GM23338 (cell line): ENCODE data around the gene FAF1. TPM values are rescaled to one million over a fixed set of nuclear protein-coding genes. Genes with fewer than 3 reads are reported as not detected.

Experiments
- ATAC-seq: fragments of 200-7000 bp; cut with Tn5 transposase; 3 replicates; pipeline ENCODE4 v1.9.1; 2020
- DNase-seq: peaks from one replicate; pipeline ENCODE4 v3.0.0-alpha.2; 2015; ENCODE audit warnings: low spot score
- H2AFZ ChIP-seq: fragments of 200-600 bp; sonication (generic); 2 replicates; pipeline ENCODE4 v1.8.0; 2016; ENCODE audit warnings: antibody characterized with exemption, mild to moderate bottlenecking, moderate library complexity
- H3F3A ChIP-seq: fragments of 200-600 bp; sonication (generic); replicated peaks from 2 replicates; pipeline ENCODE4 v1.8.0; 2017; ENCODE audit warnings: antibody characterized with exemption, mixed run types, low read depth
- H3K27ac ChIP-seq: fragments of 200-600 bp; sonication (generic); 2 replicates; pipeline ENCODE4 v1.6.1; 2016; ENCODE audit warnings: low read depth
- H3K27me3 ChIP-seq: fragments of 200-600 bp; sonication (generic); 2 replicates; pipeline ENCODE4 v1.8.0; 2016; ENCODE audit warnings: mild to moderate bottlenecking, mixed run types, moderate library complexity; ENCODE audit not compliant: insufficient read depth
- H3K36me3 ChIP-seq: fragments of 200-600 bp; sonication (generic); 2 replicates; pipeline ENCODE4 v1.8.0; 2016; ENCODE audit warnings: mild to moderate bottlenecking; ENCODE audit not compliant: insufficient read depth
- H3K4me1 ChIP-seq: fragments of 200-600 bp; sonication (generic); 2 replicates; pipeline ENCODE4 v1.8.0; 2016; ENCODE audit warnings: mild to moderate bottlenecking, moderate library complexity; ENCODE audit not compliant: insufficient read depth
- H3K4me2 ChIP-seq: fragments of 200-600 bp; sonication (generic); 2 replicates; pipeline ENCODE4 v1.7.1; 2017; ENCODE audit warnings: mixed run types
- H3K4me3 ChIP-seq: fragments of 200-600 bp; sonication (generic); 2 replicates; pipeline ENCODE4 v1.6.1; 2016; ENCODE audit warnings: mixed run types
- H3K79me2 ChIP-seq: fragments of 200-600 bp; sonication (generic); replicated peaks from 2 replicates; pipeline ENCODE4 v1.8.0; 2017; ENCODE audit warnings: mild to moderate bottlenecking; ENCODE audit not compliant: insufficient read depth
- H3K9me2 ChIP-seq: fragments of 200-600 bp; sonication (generic); 2 replicates; pipeline ENCODE4 v1.8.0; 2017; ENCODE audit not compliant: insufficient read depth
- H4K20me1 ChIP-seq: fragments of 200-600 bp; sonication (generic); replicated peaks from 2 replicates; pipeline ENCODE4 v1.8.0; 2017; ENCODE audit warnings: mild to moderate bottlenecking; ENCODE audit not compliant: insufficient read depth
- H3K27ac Mint-ChIP-seq: 2 replicates; pipeline ENCODE4 v1.8.0; 2020; ENCODE audit warnings: inconsistent platforms, mild to moderate bottlenecking, moderate library complexity, mixed read lengths
- H3K27me3 Mint-ChIP-seq: 3 replicates; pipeline ENCODE4 v1.8.0; 2022; ENCODE audit warnings: low read depth, mild to moderate bottlenecking, moderate library complexity, mixed read lengths, inconsistent platforms; ENCODE audit not compliant: insufficient read depth, poor library complexity
- H3K36me3 Mint-ChIP-seq: 3 replicates; pipeline ENCODE4 v1.8.0; 2021; ENCODE audit warnings: low read depth, mild to moderate bottlenecking, inconsistent platforms, moderate library complexity, mixed read lengths
- H3K4me1 Mint-ChIP-seq: 3 replicates; pipeline ENCODE4 v1.8.0; 2020; ENCODE audit warnings: mild to moderate bottlenecking, inconsistent platforms, mixed read lengths
- H3K4me3 Mint-ChIP-seq: 3 replicates; pipeline ENCODE4 v1.8.0; 2021; ENCODE audit warnings: moderate library complexity, mild to moderate bottlenecking, inconsistent platforms, mixed read lengths
- H3K9me3 Mint-ChIP-seq: 3 replicates; pipeline ENCODE4 v1.8.0; 2020; ENCODE audit warnings: moderate library complexity, mild to moderate bottlenecking, inconsistent platforms, mixed read lengths
- CREB1 ChIP-seq: fragments of 250-450 bp; sonication (Bioruptor Pico); IDR thresholded peaks from 2 replicates; pipeline ENCODE4 v1.5.0; 2020; ENCODE audit warnings: low read depth, mild to moderate bottlenecking, moderate library complexity
- EZH2 ChIP-seq: fragments of 200-600 bp; sonication (generic); IDR thresholded peaks from one replicate; pipeline ENCODE4 v1.8.0; 2017; ENCODE audit warnings: antibody characterized with exemption, mild to moderate bottlenecking, low read depth; ENCODE audit not compliant: unreplicated experiment
- EZH2phosphoT487 ChIP-seq: fragments of 200-600 bp; sonication (generic); IDR thresholded peaks from one replicate; pipeline ENCODE4 v1.8.1; 2018; ENCODE audit warnings: antibody characterized with exemption; ENCODE audit not compliant: unreplicated experiment
- JUNB ChIP-seq: IDR thresholded peaks from one replicate; pipeline ENCODE4 v1.6.1; 2016; ENCODE audit warnings: antibody characterized with exemption; ENCODE audit not compliant: unreplicated experiment
- NANOG ChIP-seq: IDR thresholded peaks from 2 replicates; pipeline ENCODE4 v1.6.1; 2016; ENCODE audit warnings: antibody characterized with exemption, borderline replicate concordance
- POLR2AphosphoS5 ChIP-seq: IDR thresholded peaks from 2 replicates; pipeline ENCODE4 v1.6.1; 2016; ENCODE audit warnings: antibody characterized with exemption, low read depth
- STAT1 ChIP-seq: IDR thresholded peaks from one replicate; pipeline ENCODE4 v1.6.1; 2016; ENCODE audit warnings: antibody characterized with exemption; ENCODE audit not compliant: unreplicated experiment
- ZNF114 ChIP-seq: fragments of 250-450 bp; sonication (Bioruptor Pico); IDR thresholded peaks from 2 replicates; pipeline ENCODE4 v1.5.0; 2020; ENCODE audit warnings: mild to moderate bottlenecking, moderate library complexity
- ZNF331 ChIP-seq: fragments of 250-450 bp; sonication (Bioruptor Pico); IDR thresholded peaks from 2 replicates; pipeline ENCODE4 v1.5.0; 2020; ENCODE audit warnings: low read depth, mild to moderate bottlenecking, moderate library complexity
- polyA plus RNA-seq: library from polyadenylated mRNA; unstranded; fragments of >200 nt; fragmentation: Nextera tagmentation; extraction: Ambion mirVana; gene quantifications from 2 replicates; pipeline ENCODE4 v1.2.1, GENCODE V29; 2016
- total RNA-seq: library from RNA; depleted of rRNA; stranded (reverse); fragments of >200 nt; shearing (Covaris generic); gene quantifications from 2 replicates; pipeline ENCODE4 v1.2.3, GENCODE V29; 2014
- TF ChIP-seq, protein P1 (sequence below): fragments of 250-450 bp; sonication (Bioruptor Pico); IDR thresholded peaks from 2 replicates; pipeline ENCODE4 v1.5.0; 2020; ENCODE audit warnings: mild to moderate bottlenecking, moderate library complexity
- TF ChIP-seq, protein P2 (sequence below), 2 experiments: fragments of 200-600 bp in 1 of 2; sonication (generic) in 1 of 2; conservative IDR thresholded peaks; 2 replicates each; pipeline versions ENCODE4 v1.5.1 to v1.6.1; 2016 to 2017; ENCODE audit warnings: antibody characterized with exemption in 2 of 2, low read depth in 2 of 2, mild to moderate bottlenecking in 2 of 2, moderate library complexity in 1 of 2
- TF ChIP-seq, protein P3 (sequence below): IDR thresholded peaks from one replicate; pipeline ENCODE4 v1.6.1; 2018; ENCODE audit warnings: antibody characterized with exemption; ENCODE audit not compliant: unreplicated experiment

The FAF1 gene
- total and polyA plus RNA-seq, 2 experiments from 2014 or later, result 24.1 to 53.2 TPM

DNA sequence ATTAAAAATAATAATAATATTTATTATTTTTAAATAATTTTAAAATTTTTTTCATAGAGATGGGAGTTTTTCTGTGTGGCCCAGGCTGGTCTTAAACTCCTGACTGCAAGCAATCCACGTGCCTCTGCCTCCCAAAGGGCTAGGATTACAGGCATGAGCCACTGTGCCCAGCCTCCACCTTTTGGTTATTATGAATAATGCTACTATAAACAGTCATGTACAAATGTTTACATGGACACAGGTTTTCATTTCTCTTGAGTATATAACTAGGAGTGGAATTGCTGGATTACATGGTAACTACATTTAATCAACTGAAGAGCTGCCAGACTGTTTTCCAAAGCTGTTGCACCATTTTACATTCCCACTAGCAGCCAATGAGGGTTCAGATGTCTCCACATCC lies 433.6 kb downstream of the FAF1 start (continued):
- TF ChIP-seq, protein P1, sequence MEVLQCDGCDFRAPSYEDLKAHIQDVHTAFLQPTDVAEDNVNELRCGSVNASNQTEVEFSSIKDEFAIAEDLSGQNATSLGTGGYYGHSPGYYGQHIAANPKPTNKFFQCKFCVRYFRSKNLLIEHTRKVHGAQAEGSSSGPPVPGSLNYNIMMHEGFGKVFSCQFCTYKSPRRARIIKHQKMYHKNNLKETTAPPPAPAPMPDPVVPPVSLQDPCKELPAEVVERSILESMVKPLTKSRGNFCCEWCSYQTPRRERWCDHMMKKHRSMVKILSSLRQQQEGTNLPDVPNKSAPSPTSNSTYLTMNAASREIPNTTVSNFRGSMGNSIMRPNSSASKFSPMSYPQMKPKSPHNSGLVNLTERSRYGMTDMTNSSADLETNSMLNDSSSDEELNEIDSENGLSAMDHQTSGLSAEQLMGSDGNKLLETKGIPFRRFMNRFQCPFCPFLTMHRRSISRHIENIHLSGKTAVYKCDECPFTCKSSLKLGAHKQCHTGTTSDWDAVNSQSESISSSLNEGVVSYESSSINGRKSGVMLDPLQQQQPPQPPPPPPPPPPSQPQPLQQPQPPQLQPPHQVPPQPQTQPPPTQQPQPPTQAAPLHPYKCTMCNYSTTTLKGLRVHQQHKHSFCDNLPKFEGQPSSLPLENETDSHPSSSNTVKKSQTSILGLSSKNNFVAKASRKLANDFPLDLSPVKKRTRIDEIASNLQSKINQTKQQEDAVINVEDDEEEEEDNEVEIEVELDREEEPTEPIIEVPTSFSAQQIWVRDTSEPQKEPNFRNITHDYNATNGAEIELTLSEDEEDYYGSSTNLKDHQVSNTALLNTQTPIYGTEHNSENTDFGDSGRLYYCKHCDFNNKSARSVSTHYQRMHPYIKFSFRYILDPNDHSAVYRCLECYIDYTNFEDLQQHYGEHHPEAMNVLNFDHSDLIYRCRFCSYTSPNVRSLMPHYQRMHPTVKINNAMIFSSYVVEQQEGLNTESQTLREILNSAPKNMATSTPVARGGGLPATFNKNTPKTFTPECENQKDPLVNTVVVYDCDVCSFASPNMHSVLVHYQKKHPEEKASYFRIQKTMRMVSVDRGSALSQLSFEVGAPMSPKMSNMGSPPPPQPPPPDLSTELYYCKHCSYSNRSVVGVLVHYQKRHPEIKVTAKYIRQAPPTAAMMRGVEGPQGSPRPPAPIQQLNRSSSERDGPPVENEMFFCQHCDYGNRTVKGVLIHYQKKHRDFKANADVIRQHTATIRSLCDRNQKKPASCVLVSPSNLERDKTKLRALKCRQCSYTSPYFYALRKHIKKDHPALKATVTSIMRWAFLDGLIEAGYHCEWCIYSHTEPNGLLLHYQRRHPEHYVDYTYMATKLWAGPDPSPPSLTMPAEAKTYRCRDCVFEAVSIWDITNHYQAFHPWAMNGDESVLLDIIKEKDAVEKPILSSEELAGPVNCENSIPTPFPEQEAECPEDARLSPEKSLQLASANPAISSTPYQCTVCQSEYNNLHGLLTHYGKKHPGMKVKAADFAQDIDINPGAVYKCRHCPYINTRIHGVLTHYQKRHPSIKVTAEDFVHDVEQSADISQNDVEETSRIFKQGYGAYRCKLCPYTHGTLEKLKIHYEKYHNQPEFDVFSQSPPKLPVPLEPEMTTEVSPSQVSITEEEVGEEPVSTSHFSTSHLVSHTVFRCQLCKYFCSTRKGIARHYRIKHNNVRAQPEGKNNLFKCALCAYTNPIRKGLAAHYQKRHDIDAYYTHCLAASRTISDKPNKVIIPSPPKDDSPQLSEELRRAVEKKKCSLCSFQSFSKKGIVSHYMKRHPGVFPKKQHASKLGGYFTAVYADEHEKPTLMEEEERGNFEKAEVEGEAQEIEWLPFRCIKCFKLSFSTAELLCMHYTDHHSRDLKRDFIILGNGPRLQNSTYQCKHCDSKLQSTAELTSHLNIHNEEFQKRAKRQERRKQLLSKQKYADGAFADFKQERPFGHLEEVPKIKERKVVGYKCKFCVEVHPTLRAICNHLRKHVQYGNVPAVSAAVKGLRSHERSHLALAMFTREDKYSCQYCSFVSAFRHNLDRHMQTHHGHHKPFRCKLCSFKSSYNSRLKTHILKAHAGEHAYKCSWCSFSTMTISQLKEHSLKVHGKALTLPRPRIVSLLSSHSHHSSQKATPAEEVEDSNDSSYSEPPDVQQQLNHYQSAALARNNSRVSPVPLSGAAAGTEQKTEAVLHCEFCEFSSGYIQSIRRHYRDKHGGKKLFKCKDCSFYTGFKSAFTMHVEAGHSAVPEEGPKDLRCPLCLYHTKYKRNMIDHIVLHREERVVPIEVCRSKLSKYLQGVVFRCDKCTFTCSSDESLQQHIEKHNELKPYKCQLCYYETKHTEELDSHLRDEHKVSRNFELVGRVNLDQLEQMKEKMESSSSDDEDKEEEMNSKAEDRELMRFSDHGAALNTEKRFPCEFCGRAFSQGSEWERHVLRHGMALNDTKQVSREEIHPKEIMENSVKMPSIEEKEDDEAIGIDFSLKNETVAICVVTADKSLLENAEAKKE, result no peak
- TF ChIP-seq, protein P2, sequence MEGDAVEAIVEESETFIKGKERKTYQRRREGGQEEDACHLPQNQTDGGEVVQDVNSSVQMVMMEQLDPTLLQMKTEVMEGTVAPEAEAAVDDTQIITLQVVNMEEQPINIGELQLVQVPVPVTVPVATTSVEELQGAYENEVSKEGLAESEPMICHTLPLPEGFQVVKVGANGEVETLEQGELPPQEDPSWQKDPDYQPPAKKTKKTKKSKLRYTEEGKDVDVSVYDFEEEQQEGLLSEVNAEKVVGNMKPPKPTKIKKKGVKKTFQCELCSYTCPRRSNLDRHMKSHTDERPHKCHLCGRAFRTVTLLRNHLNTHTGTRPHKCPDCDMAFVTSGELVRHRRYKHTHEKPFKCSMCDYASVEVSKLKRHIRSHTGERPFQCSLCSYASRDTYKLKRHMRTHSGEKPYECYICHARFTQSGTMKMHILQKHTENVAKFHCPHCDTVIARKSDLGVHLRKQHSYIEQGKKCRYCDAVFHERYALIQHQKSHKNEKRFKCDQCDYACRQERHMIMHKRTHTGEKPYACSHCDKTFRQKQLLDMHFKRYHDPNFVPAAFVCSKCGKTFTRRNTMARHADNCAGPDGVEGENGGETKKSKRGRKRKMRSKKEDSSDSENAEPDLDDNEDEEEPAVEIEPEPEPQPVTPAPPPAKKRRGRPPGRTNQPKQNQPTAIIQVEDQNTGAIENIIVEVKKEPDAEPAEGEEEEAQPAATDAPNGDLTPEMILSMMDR (conservative IDR thresholded peaks at IDR 0.05; ENCODE audit: low read depth in 2 of 2), result no peak
- TF ChIP-seq JUNB (no peak), ZNF331 (CRISPR knock-in tag) (no peak), ZNF114 (no peak), NANOG (no peak), EZH2 (no peak)

DNA sequence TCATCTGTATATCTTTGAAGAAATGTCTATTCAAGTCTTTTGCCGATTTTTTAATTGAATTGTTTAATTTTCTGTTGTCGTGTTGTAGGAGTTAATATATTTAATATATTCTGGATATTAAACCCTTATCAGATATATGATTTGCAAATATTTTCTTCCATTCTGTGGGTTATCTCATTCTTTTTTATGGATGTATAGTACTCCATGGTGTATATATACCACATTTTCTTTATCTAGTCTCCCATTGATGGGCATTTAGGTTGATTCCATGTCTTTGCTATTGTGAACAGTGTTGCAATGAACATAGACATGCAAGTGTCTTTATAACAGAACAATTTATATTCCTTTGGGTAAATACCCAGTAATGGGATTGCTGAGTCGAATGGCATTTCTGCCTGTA lies 436.5 kb downstream of the FAF1 start:
- Mint-ChIP-seq H3K27ac (no peak overlapping the region), H3K4me3 (no peak overlapping the region), H3K27me3 (peaks cover under 1% of the 10 kb centered on the region), H3K9me3 (peaks cover 6% of the 10 kb centered on the region), H3K36me3 (peaks cover 8% of the 10 kb centered on the region; the same call in 2 of the 3 replicates), H3K4me1 (no peaks in the 10 kb centered on the region)
- H2AFZ ChIP-seq, result no peak overlapping the region
- H3K9me2 ChIP-seq, result no peaks in the 10 kb centered on the region
- no peaks in the 10 kb centered on the region for H3F3A ChIP-seq
- H4K20me1 ChIP-seq, result no peaks in the 10 kb centered on the region
- H3K27ac ChIP-seq, result no peak overlapping the region
- H3K36me3 ChIP-seq, result no peaks in the 10 kb centered on the region
- no peaks in the 10 kb centered on the region for H3K27me3 ChIP-seq
- H3K4me3 ChIP-seq, result no peak overlapping the region
- H3K4me1 ChIP-seq, result no peaks in the 10 kb centered on the region
- DNase-seq (no peak), ATAC-seq (no peak)
- H3K79me2 ChIP-seq, result no peaks in the 10 kb centered on the region
- no peak overlapping the region for H3K4me2 ChIP-seq
- TF ChIP-seq EZH2, result no peak
- TF ChIP-seq, protein P3, sequence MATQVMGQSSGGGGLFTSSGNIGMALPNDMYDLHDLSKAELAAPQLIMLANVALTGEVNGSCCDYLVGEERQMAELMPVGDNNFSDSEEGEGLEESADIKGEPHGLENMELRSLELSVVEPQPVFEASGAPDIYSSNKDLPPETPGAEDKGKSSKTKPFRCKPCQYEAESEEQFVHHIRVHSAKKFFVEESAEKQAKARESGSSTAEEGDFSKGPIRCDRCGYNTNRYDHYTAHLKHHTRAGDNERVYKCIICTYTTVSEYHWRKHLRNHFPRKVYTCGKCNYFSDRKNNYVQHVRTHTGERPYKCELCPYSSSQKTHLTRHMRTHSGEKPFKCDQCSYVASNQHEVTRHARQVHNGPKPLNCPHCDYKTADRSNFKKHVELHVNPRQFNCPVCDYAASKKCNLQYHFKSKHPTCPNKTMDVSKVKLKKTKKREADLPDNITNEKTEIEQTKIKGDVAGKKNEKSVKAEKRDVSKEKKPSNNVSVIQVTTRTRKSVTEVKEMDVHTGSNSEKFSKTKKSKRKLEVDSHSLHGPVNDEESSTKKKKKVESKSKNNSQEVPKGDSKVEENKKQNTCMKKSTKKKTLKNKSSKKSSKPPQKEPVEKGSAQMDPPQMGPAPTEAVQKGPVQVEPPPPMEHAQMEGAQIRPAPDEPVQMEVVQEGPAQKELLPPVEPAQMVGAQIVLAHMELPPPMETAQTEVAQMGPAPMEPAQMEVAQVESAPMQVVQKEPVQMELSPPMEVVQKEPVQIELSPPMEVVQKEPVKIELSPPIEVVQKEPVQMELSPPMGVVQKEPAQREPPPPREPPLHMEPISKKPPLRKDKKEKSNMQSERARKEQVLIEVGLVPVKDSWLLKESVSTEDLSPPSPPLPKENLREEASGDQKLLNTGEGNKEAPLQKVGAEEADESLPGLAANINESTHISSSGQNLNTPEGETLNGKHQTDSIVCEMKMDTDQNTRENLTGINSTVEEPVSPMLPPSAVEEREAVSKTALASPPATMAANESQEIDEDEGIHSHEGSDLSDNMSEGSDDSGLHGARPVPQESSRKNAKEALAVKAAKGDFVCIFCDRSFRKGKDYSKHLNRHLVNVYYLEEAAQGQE, result no peak
- no peak for TF ChIP-seq NANOG
- TF ChIP-seq, protein P2 (conservative IDR thresholded peaks at IDR 0.05; ENCODE audit: low read depth in 2 of 2), result no peak
- no peak for TF ChIP-seq EZH2phosphoT487
- TF ChIP-seq ZNF114, result no peak
- no peak for TF ChIP-seq POLR2AphosphoS5
- no peak for TF ChIP-seq JUNB
- no peak for TF ChIP-seq STAT1
- TF ChIP-seq CREB1 (CRISPR knock-in tag), result no peak
